GM20000 (cell line): ENCODE measurements around the gene HRH2.

Experiments
- DNase-seq: peaks from one replicate; pipeline ENCODE4 v3.0.0; 2012; ENCODE audit warnings: low spot score
- TF ChIP-seq, protein P1 (sequence below): IDR thresholded peaks from 2 replicates; pipeline ENCODE4 v1.5.1; 2012; ENCODE audit warnings: mild to moderate bottlenecking, control low read depth; ENCODE audit errors: extremely low read depth, missing control alignments

Gene HRH2

DNA sequence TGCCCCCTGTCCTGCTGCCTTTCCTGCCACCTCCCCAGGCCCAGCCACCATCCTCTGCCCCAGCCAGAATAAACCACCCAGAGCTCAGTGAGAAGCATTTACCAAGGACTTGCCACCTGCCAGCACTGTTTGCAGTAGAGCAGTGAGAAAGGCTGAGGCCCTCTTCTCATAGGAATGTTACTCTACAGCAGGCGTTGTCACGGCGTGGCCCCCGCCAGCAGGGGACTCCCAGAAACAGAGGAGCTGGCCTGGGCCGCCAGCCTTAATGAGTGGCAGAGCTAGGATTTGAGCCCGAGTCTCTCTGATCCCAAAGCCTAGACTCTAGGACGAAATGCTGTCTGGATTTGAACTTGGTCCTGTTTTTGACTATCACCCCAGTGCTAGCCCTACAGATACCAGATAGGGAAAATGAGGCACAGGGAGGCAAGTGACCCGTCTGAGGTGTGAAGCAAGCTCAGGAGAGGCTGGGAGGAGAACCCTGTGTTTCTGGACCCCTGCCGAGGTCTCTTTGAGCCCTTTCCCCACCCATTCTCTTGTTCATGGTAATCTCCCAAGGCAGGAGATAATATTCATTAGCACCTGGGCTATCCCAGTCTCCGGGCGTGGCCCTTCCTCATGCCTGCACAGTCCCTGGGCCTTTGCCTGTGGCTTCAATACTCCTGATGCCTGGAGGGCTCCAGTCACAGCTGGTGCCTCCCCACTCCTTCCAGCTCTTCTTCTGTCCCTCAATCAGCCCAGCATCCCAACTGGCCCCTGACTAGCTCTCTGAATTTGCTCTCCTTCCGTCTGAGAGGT lies 30.7 kb downstream of the HRH2 start:
- no peak for DNase-seq
- TF ChIP-seq, protein P1, sequence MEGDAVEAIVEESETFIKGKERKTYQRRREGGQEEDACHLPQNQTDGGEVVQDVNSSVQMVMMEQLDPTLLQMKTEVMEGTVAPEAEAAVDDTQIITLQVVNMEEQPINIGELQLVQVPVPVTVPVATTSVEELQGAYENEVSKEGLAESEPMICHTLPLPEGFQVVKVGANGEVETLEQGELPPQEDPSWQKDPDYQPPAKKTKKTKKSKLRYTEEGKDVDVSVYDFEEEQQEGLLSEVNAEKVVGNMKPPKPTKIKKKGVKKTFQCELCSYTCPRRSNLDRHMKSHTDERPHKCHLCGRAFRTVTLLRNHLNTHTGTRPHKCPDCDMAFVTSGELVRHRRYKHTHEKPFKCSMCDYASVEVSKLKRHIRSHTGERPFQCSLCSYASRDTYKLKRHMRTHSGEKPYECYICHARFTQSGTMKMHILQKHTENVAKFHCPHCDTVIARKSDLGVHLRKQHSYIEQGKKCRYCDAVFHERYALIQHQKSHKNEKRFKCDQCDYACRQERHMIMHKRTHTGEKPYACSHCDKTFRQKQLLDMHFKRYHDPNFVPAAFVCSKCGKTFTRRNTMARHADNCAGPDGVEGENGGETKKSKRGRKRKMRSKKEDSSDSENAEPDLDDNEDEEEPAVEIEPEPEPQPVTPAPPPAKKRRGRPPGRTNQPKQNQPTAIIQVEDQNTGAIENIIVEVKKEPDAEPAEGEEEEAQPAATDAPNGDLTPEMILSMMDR: no peak

DNA sequence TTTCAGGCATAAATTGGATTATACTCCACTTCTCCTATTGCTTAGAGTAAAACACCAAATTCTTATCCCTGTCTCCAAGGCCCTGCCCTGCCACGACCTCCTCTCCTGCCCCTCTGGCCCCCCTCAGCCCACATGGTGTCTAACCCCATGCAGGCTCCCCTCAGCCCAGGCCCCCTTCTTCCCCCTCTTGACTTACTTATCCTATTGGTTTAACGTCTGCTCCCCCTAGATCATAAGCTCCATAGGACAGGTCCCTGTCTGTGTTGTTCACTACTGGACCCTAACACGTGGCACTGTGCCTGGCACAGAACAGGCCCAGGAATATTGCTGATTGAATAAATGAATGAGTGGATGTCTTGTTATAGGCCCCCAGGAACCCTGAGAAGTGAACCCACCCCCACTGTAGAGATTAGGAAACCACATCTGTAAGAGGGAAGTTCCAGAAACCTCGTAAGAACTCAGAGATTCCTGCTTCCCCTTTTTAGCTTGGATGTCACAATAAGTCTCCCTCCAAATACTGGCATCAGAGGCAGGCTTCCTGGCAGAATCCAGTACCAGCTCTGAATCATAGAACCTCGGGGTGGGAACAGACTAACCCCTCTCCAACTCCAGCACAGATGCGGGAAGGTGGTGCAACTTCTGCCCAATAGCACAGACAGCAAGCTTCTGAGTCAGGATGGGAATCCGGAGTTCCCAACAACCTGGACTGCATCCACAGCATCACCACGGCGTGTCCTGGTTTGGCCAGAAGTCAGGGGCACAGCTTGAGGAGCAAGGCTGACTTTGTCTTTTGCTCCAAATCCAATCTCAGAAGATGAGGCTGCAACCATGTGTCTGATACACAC lies 31.5 kb downstream of the HRH2 start:
- TF ChIP-seq, protein P1: no peak

DNA sequence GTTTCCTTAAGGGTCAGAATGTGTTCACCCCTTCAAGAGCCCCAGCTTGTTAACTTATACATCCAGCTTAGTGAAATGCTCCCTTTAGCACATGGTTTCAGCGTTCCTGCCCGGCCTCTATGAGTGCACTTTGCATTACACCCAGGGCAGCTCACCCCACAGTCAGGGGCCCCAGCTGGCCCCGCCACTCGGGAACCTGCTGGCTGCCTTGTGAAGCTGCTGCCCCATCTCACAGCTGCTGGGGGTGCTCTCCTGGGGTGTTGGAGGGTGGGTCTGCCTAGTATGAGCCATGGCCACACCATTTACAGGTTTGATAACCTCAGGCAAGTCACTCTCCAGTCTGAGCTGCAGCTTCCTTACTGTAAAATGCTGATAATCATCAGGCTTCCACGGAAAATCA lies 32.2 kb downstream of the HRH2 start:
- TF ChIP-seq, protein P1: no peak
- DNase-seq: no peak

More for the DNA sequence above, 31.5 kb downstream of the HRH2 start:
- no peak for DNase-seq

DNA sequence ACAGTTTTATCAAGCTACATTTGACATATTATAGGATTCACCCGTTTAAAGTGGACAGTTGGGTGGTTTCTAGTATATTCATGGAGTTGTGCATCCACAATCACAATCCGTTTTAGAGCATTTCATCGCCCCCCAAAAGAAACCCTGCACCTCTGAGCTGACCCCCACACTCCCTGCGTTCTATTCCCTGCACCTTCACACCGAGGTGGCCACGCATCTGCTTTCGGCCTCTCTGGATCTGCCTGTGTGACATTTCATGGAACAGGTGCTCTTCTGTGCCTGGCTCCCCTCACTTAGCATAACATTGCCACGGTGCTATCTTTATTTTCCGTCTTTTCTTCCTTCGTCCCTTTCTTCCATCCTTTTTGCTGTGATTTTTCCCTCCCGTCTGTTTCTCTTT lies 32.7 kb downstream of the HRH2 start:
- no peak for DNase-seq
- TF ChIP-seq, protein P1: no peak

DNA sequence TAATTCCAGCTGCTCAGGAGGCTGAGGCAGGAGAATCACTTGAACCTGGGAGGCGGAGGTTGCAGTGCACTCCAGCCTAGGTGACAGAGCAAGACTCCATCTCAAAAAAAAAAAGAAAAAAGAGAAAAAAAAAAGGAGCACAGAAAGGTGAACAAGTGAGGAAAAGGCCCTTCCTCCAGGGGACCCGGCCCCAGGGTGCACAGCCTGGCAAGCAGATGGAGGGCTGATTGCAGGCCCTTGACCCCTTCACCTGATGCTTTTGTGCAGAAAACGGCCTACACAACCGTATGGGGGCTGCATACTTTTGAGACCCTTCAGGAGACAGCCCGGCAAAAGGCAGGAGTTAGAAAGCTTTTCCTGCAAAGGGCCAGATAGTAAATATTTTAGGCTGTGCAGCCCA lies 33.9 kb downstream of the HRH2 start:
- TF ChIP-seq, protein P1: no peak
- DNase-seq: no peak

DNA sequence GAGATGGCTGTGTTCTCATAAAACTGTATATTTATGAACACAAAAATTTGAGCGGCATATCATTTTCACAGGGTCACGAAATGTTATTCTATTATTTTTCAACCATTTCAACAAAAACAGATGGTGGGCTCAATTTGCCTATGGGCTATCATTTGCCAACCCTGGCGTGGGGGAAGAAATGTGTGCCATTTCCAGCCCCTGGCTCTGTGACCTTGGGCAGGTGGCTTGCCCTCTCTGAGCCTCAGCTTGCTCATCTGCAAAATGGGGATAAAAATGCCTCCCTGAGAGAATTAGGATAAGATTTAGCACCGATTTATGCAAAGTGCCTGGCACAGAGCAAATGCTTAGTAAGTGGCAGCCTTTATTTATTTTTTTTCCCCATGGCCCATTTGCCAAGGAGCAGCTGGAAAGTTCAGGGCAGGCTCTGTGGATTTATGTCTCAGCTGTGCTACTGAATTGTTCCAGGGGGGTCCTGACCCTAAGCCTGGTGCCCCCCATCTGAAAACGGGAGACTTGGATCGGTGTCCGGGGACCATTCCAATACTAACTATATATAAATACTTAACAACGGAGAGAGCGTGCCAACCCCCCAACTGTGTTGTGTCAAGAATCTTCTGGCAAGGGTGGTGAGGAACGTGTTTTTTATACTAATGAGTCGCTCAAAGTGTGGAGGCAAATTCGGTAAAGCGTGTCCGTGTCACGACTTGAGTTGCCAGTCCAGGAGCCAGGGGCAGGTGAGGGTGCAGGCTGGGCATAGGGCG lies 34.5 kb downstream of the HRH2 start:
- no peak for DNase-seq
- TF ChIP-seq, protein P1: no peak
